SK-N-SH (cell line): ENCODE results near the gene SERTM1.

Experiments
- ELF1 ChIP-seq: IDR thresholded peaks from 2 replicates; pipeline ENCODE4 v1.4.0; 2012
- EZH2phosphoT487 ChIP-seq: fragments of 200-600 bp; sonication (generic); IDR thresholded peaks from 2 replicates; pipeline ENCODE4 v1.6.1; 2017; ENCODE audit warnings: low read depth, mixed run types, mild to moderate bottlenecking, antibody characterized with exemption, moderate library complexity, borderline replicate concordance
- FOSL2 ChIP-seq: IDR thresholded peaks from 2 replicates; pipeline ENCODE4 v1.4.0; 2012; ENCODE audit warnings: low read depth, mild to moderate bottlenecking, moderate library complexity, borderline replicate concordance
- FOXJ3 ChIP-seq: sonication (generic); formaldehyde crosslinking; IDR thresholded peaks from 2 replicates; pipeline ENCODE4 v1.5.1; 2020; ENCODE audit warnings: mild to moderate bottlenecking, missing genetic modification reagents
- NFIC ChIP-seq: IDR thresholded peaks from 2 replicates; pipeline ENCODE4 v1.4.0; 2012; ENCODE audit warnings: borderline replicate concordance
- POLR2AphosphoS5 ChIP-seq: IDR thresholded peaks from 2 replicates; pipeline ENCODE4 v1.6.1; 2012; ENCODE audit warnings: low read depth, low read length
- RAD21 ChIP-seq: IDR thresholded peaks from 2 replicates; pipeline ENCODE4 v1.6.1; 2012; ENCODE audit warnings: mild to moderate bottlenecking, low read length
- SIN3A ChIP-seq: IDR thresholded peaks from 2 replicates; pipeline ENCODE4 v1.6.1; 2012; ENCODE audit warnings: low read depth, mild to moderate bottlenecking, low read length, moderate library complexity, borderline replicate concordance
- SMC3 ChIP-seq: IDR thresholded peaks from 2 replicates; pipeline ENCODE4 v1.6.1; 2012; ENCODE audit warnings: low read depth, low read length, improper control_type of control experiment
- YY1 ChIP-seq: IDR thresholded peaks from 2 replicates; pipeline ENCODE4 v1.4.0; 2012; ENCODE audit warnings: low read depth, mild to moderate bottlenecking
- TF ChIP-seq, protein P1 (sequence below): fragments of 200-600 bp; sonication (generic); IDR thresholded peaks from 2 replicates; pipeline ENCODE4 v1.6.1; 2017; ENCODE audit warnings: antibody characterized with exemption, mild to moderate bottlenecking, moderate library complexity
- TF ChIP-seq, protein P2 (sequence below): fragments of 150-350 bp; IDR thresholded peaks from 2 replicates; pipeline ENCODE4 v1.6.1; 2017; ENCODE audit warnings: antibody characterized with exemption, low read length, low read depth, borderline replicate concordance
- TF ChIP-seq, protein P3 (sequence below): IDR thresholded peaks from 2 replicates; pipeline ENCODE4 v1.4.0; 2012; ENCODE audit warnings: low read depth
- TF ChIP-seq, protein P4 (sequence below): IDR thresholded peaks from 2 replicates; pipeline ENCODE4 v1.6.1; 2012; ENCODE audit warnings: mild to moderate bottlenecking, low read depth, low read length, moderate library complexity

DNA sequence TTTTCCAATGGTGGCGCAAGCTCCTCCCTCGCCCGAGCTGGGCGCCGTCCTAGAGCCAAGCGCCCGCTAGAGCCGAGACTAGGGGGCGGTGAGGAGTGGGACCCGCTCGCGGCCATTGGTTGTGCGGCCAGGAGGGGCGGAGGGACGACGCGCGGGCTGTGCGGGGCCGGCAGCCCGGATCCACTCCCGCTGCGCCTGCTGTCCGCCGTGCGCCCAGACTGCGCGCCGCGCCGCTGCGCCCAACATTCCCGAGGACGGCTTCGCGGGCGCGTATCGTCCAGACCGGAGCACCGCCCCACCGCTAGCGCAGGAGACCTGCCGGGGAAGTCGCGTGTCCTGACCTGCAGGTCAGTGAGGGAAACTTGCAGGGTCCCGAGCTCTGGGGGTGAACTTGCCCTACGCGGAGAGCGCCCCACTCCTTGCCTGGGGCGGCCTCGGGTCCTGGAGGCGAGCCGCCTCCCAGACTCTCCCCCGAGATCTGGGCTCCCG is at the start of gene SERTM1:
- TF ChIP-seq, protein P1, sequence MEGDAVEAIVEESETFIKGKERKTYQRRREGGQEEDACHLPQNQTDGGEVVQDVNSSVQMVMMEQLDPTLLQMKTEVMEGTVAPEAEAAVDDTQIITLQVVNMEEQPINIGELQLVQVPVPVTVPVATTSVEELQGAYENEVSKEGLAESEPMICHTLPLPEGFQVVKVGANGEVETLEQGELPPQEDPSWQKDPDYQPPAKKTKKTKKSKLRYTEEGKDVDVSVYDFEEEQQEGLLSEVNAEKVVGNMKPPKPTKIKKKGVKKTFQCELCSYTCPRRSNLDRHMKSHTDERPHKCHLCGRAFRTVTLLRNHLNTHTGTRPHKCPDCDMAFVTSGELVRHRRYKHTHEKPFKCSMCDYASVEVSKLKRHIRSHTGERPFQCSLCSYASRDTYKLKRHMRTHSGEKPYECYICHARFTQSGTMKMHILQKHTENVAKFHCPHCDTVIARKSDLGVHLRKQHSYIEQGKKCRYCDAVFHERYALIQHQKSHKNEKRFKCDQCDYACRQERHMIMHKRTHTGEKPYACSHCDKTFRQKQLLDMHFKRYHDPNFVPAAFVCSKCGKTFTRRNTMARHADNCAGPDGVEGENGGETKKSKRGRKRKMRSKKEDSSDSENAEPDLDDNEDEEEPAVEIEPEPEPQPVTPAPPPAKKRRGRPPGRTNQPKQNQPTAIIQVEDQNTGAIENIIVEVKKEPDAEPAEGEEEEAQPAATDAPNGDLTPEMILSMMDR = no peak
- TF ChIP-seq, protein P2, sequence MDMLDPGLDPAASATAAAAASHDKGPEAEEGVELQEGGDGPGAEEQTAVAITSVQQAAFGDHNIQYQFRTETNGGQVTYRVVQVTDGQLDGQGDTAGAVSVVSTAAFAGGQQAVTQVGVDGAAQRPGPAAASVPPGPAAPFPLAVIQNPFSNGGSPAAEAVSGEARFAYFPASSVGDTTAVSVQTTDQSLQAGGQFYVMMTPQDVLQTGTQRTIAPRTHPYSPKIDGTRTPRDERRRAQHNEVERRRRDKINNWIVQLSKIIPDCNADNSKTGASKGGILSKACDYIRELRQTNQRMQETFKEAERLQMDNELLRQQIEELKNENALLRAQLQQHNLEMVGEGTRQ = no peak
- TF ChIP-seq, protein P3, sequence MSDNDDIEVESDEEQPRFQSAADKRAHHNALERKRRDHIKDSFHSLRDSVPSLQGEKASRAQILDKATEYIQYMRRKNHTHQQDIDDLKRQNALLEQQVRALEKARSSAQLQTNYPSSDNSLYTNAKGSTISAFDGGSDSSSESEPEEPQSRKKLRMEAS = no peak
- TF ChIP-seq SIN3A (no peak), SMC3 (no peak), FOXJ3 (CRISPR knock-in tag) (no peak), NFIC (no peak), POLR2AphosphoS5 (no peak), EZH2phosphoT487 (no peak), FOSL2 (no peak), RAD21 (no peak), YY1 (no peak), ELF1 (no peak)
- TF ChIP-seq, protein P4, sequence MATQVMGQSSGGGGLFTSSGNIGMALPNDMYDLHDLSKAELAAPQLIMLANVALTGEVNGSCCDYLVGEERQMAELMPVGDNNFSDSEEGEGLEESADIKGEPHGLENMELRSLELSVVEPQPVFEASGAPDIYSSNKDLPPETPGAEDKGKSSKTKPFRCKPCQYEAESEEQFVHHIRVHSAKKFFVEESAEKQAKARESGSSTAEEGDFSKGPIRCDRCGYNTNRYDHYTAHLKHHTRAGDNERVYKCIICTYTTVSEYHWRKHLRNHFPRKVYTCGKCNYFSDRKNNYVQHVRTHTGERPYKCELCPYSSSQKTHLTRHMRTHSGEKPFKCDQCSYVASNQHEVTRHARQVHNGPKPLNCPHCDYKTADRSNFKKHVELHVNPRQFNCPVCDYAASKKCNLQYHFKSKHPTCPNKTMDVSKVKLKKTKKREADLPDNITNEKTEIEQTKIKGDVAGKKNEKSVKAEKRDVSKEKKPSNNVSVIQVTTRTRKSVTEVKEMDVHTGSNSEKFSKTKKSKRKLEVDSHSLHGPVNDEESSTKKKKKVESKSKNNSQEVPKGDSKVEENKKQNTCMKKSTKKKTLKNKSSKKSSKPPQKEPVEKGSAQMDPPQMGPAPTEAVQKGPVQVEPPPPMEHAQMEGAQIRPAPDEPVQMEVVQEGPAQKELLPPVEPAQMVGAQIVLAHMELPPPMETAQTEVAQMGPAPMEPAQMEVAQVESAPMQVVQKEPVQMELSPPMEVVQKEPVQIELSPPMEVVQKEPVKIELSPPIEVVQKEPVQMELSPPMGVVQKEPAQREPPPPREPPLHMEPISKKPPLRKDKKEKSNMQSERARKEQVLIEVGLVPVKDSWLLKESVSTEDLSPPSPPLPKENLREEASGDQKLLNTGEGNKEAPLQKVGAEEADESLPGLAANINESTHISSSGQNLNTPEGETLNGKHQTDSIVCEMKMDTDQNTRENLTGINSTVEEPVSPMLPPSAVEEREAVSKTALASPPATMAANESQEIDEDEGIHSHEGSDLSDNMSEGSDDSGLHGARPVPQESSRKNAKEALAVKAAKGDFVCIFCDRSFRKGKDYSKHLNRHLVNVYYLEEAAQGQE = no peak
